GM12875 (cell line): ENCODE measurements around the gene DOCK4.

Experiments
- H3K4me3 ChIP-seq: one replicate; pipeline ENCODE4 v1.5.1; 2011; ENCODE audit warnings: low read depth, low read length, control low read depth
- CTCF ChIP-seq: IDR thresholded peaks from 2 replicates; pipeline ENCODE4 v1.5.1; 2011; ENCODE audit warnings: low read depth, mild to moderate bottlenecking, control low read depth, inconsistent platforms, low read length, moderate library complexity, borderline replicate concordance; ENCODE audit not compliant: insufficient read depth

Gene DOCK4

GRCh38 chr7:112081778-112082177, 124.4 kb downstream of the DOCK4 start:
- no peak overlapping the region for H3K4me3 ChIP-seq
- TF ChIP-seq CTCF, result no peak

GRCh38 chr7:112080978-112081377, 125.2 kb downstream of the DOCK4 start:
- peak overlapping the region; percentile 16 for H3K4me3 ChIP-seq
- TF ChIP-seq CTCF, result no peak

- no peak for TF ChIP-seq CTCF
- H3K4me3 ChIP-seq, result no peak overlapping the region
These were observed 125.8 kb downstream of the DOCK4 start for GRCh38 chr7:112080441-112080840.

GRCh38 chr7:112079673-112080072, 126.5 kb downstream of the DOCK4 start:
- TF ChIP-seq CTCF, result no peak

GRCh38 chr7:112079122-112079521, 127.1 kb downstream of the DOCK4 start:
- no peak for TF ChIP-seq CTCF
- no peak overlapping the region for H3K4me3 ChIP-seq

More at GRCh38 chr7:112079673-112080072, 126.5 kb downstream of the DOCK4 start:
- no peak overlapping the region for H3K4me3 ChIP-seq

- TF ChIP-seq CTCF, result no peak
- no peak overlapping the region for H3K4me3 ChIP-seq
These were observed 129.9 kb downstream of the DOCK4 start for GRCh38 chr7:112076324-112076723.

GRCh38 chr7:112074464-112074863, 131.7 kb downstream of the DOCK4 start:
- TF ChIP-seq CTCF, result no peak
- no peak overlapping the region for H3K4me3 ChIP-seq
